OCI-LY3 (cell line): Measurements from ENCODE around the gene EMC1.

Source experiments
- CTCF ChIP-seq: fragments of 200-600, 300-600 bp; sonication (generic); IDR thresholded peaks from 2 replicates; pipeline ENCODE4 v1.5.1; 2014; ENCODE audit warnings: antibody characterized with exemption, low read length, low read depth
- EZH2phosphoT487 ChIP-seq: fragments of 200-600 bp; shearing (Covaris generic); IDR thresholded peaks from 2 replicates; pipeline ENCODE4 v1.6.1; 2018; ENCODE audit warnings: antibody characterized with exemption, mixed run types, low read depth

- TF ChIP-seq CTCF (no peak), EZH2phosphoT487 (no peak)
Measured at GRCh38 chr1:19289244-19289643, 37.9 kb upstream of the EMC1 start.
